Measurements from ENCODE around the gene KIF19. TPM values are rescaled to one million over a fixed set of nuclear protein-coding genes. Genes with fewer than 3 reads are reported as not detected.
A peak's percentile ranks its signal among the peaks of the same experiment; 100 is the strongest.

Gene KIF19
- total RNA-seq, 4 donors from 2014 or later: 1.4 to 4.4 (median 1.8) TPM

- TF ChIP-seq CTCF (IDR thresholded peaks at IDR 0.05) (no peak), EP300 (IDR thresholded peaks at IDR 0.05; ENCODE audit: low read depth) (no peak), POLR2AphosphoS5 (IDR thresholded peaks at IDR 0.05) (no peak), POLR2A (IDR thresholded peaks at IDR 0.05) (no peak)
- WGBS, 2 donors (ENCODE audit: low coverage in 1 of 2): 35 to 82% methylated on average over 2 to 6 of the region's 6 CpGs
- Histone ChIP-seq H3K27me3 (no peaks in the 10 kb centered on the region), H3K4me3 (no peak overlapping the region), H3K9me3 (no peaks in the 10 kb centered on the region), H3K4me1 (peaks cover 0 to 7% (median 0%) of the 10 kb centered on the region in 4 donors), H3K36me3 (no peaks in the 10 kb centered on the region), H3K27ac (no peak overlapping the region)
- DNase-seq: no peak
- in situ Hi-C loops (cut with MboI; ENCODE audit: low pct_ligation_motif_present in 1 of 4, low pct_unique_long_range_greater_than_20kb in 1 of 4, low sequenced_read_pairs in 3 of 4) (no loop called here), intact Hi-C loops (cut with DNase I; ENCODE audit: low total_unique reads) (no loop called here)
These were observed 67.4 kb downstream of the KIF19 start for GRCh38 chr17:74393346-74393942.

- H3K4me3 ChIP-seq: no peak overlapping the region
- no peak for TF ChIP-seq POLR2AphosphoS5 (IDR thresholded peaks at IDR 0.05)
- no peak for TF ChIP-seq POLR2A (IDR thresholded peaks at IDR 0.05)
- no peak for TF ChIP-seq CTCF (IDR thresholded peaks at IDR 0.05)
- TF ChIP-seq EP300 (IDR thresholded peaks at IDR 0.05; ENCODE audit: low read depth): no peak
- no peaks in the 10 kb centered on the region for H3K36me3 ChIP-seq
- H3K27ac ChIP-seq: peak overlapping the region in 2 of 4 donors; percentile 29 to 53
- H3K4me1 ChIP-seq: peaks cover 0 to 7% (median 0%) of the 10 kb centered on the region in 4 donors
- 84% methylated on average over 12 of the region's 12 CpGs; no CpG with 5 or more reads in 1 of the 2 donors for WGBS, 2 donors (ENCODE audit: low coverage in 1 of 2)
- DNase-seq: no peak
- in situ Hi-C loops (cut with MboI; ENCODE audit: low pct_ligation_motif_present in 1 of 4, low pct_unique_long_range_greater_than_20kb in 1 of 4, low sequenced_read_pairs in 3 of 4): no loop called here
- no peaks in the 10 kb centered on the region for H3K27me3 ChIP-seq
- intact Hi-C loops (cut with DNase I; ENCODE audit: low total_unique reads): no loop called here
- no peaks in the 10 kb centered on the region for H3K9me3 ChIP-seq
These were observed 68.4 kb downstream of the KIF19 start for GRCh38 chr17:74394275-74394950.

GRCh38 chr17:74394977-74395376, 69.0 kb downstream of the KIF19 start:
- in situ Hi-C loops (cut with MboI; ENCODE audit: low pct_ligation_motif_present in 1 of 4, low pct_unique_long_range_greater_than_20kb in 1 of 4, low sequenced_read_pairs in 3 of 4) (no loop called here), intact Hi-C loops (cut with DNase I; ENCODE audit: low total_unique reads) (no loop called here)
- Histone ChIP-seq H3K9me3 (no peaks in the 10 kb centered on the region), H3K4me3 (no peak overlapping the region), H3K27me3 (no peaks in the 10 kb centered on the region), H3K36me3 (no peaks in the 10 kb centered on the region), H3K4me1 (peaks cover 0 to 7% (median 0%) of the 10 kb centered on the region in 4 donors), H3K27ac (peak overlapping the region in 2 of 4 donors; percentile 29 to 53)
- peak; percentile 46 for DNase-seq
- TF ChIP-seq POLR2A (IDR thresholded peaks at IDR 0.05): no peak
- TF ChIP-seq CTCF (IDR thresholded peaks at IDR 0.05): no peak
- no peak for TF ChIP-seq POLR2AphosphoS5 (IDR thresholded peaks at IDR 0.05)
- no peak for TF ChIP-seq EP300 (IDR thresholded peaks at IDR 0.05; ENCODE audit: low read depth)
- 76% methylated on average over 7 of the region's 7 CpGs; no CpG with 5 or more reads in 1 of the 2 donors for WGBS, 2 donors (ENCODE audit: low coverage in 1 of 2)

GRCh38 chr17:74396567-74396966, 70.5 kb downstream of the KIF19 start:
- DNase-seq: no peak
- Histone ChIP-seq H3K4me3 (no peak overlapping the region), H3K9me3 (no peaks in the 10 kb centered on the region), H3K27me3 (no peaks in the 10 kb centered on the region), H3K27ac (no peak overlapping the region), H3K36me3 (no peaks in the 10 kb centered on the region), H3K4me1 (peaks cover 0 to 7% (median 0%) of the 10 kb centered on the region in 4 donors)
- 86 to 87% methylated on average over 4 of the region's 4 CpGs for WGBS, 2 donors (ENCODE audit: low coverage in 1 of 2)
- intact Hi-C loops (cut with DNase I; ENCODE audit: low total_unique reads) (no loop called here), in situ Hi-C loops (cut with MboI; ENCODE audit: low pct_ligation_motif_present in 1 of 4, low pct_unique_long_range_greater_than_20kb in 1 of 4, low sequenced_read_pairs in 3 of 4) (no loop called here)
- TF ChIP-seq CTCF (IDR thresholded peaks at IDR 0.05) (no peak), POLR2A (IDR thresholded peaks at IDR 0.05) (no peak), EP300 (IDR thresholded peaks at IDR 0.05; ENCODE audit: low read depth) (no peak), POLR2AphosphoS5 (IDR thresholded peaks at IDR 0.05) (no peak)
